ENCODE data around the gene ZSCAN22. TPM values are rescaled to one million over a fixed set of nuclear protein-coding genes. Genes with fewer than 3 reads are reported as not detected.

The ZSCAN22 gene
- total and polyA plus RNA-seq, 2 of the 13 experiments (the other 11 are each of a cell fraction or from before 2014, with no cell fraction given) = 2.5 to 3.5 TPM

DNA sequence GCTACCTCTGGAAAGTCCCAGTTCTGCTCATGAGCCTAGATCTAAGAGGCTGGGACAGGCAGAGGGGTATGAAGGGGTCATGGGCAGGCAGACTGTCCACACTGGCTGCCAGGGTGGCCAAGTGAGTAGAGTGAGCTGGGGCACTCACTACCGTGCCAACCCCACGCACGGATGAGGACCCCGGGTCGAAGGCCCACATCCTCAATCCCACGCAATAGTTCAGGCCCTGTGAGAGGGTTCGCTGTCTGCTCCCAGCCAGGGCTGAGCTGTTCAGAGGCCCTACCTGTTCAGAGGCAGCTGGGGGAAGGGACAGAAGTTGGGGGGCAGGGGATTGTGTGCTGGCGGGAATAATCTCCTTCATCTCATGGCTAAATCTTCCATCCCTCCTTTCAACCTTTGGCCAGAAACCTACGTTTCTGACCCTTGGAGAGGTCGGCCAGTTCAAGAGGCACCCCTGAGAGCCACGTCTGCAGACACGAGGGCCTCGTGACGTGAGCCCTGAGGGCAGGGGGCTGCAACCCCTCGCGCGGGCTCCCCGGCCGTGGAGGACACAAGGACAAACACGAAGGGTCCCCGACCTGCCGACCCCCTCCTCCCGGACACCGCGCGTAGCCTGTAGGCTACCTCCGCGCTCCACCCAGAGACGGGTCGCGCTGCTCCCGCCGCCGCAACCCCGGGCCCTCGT lies 59.2 kb downstream of the ZSCAN22 start (continued):
- TF ChIP-seq, protein P1, sequence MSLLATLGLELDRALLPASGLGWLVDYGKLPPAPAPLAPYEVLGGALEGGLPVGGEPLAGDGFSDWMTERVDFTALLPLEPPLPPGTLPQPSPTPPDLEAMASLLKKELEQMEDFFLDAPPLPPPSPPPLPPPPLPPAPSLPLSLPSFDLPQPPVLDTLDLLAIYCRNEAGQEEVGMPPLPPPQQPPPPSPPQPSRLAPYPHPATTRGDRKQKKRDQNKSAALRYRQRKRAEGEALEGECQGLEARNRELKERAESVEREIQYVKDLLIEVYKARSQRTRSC (CRISPR knock-in tag; IDR thresholded peaks at IDR 0.05; ENCODE audit: low read depth) = no peak
- TF ChIP-seq ZNF713 (CRISPR knock-in tag; IDR thresholded peaks at IDR 0.05) (no peak), ZZZ3 (CRISPR knock-in tag; IDR thresholded peaks at IDR 0.05; ENCODE audit: borderline replicate concordance) (peak; percentile 69), NPAS2 (CRISPR knock-in tag; IDR thresholded peaks at IDR 0.05; ENCODE audit: borderline replicate concordance) (no peak), MIER2 (CRISPR knock-in tag; IDR thresholded peaks at IDR 0.05) (no peak), HNF4G (IDR thresholded peaks at IDR 0.05; ENCODE audit: borderline replicate concordance, low read depth, low read length) (no peak), HNF4G (CRISPR knock-in tag; IDR thresholded peaks at IDR 0.05; ENCODE audit: borderline replicate concordance, low read depth) (no peak), KMT2B (CRISPR knock-in tag; IDR thresholded peaks at IDR 0.05) (no peak), NFIB (CRISPR knock-in tag; IDR thresholded peaks at IDR 0.05; ENCODE audit: borderline replicate concordance) (no peak), KDM1A (CRISPR knock-in tag; IDR thresholded peaks at IDR 0.05) (no peak), ZFAT (CRISPR knock-in tag; conservative IDR thresholded peaks at IDR 0.05) (no peak), ONECUT2 (CRISPR knock-in tag; IDR thresholded peaks at IDR 0.05) (no peak), ZFP36 (IDR thresholded peaks at IDR 0.05; ENCODE audit: borderline replicate concordance, low read depth, low read length, partially characterized antibody) (no peak), ZNF383 (CRISPR knock-in tag; IDR thresholded peaks at IDR 0.05; ENCODE audit: borderline replicate concordance) (0 out of 2 replicates have a peak, but pooled peaks have one; percentile 69), ZNF34 (CRISPR knock-in tag; IDR thresholded peaks at IDR 0.05; ENCODE audit: borderline replicate concordance) (peak; percentile 84; the same call in 1 of the 2 replicates), ZNF264 (CRISPR knock-in tag; IDR thresholded peaks at IDR 0.05) (no peak), ZIK1 (CRISPR knock-in tag; IDR thresholded peaks at IDR 0.05; ENCODE audit: borderline replicate concordance, low read depth) (no peak)
- TF ChIP-seq, protein P2, sequence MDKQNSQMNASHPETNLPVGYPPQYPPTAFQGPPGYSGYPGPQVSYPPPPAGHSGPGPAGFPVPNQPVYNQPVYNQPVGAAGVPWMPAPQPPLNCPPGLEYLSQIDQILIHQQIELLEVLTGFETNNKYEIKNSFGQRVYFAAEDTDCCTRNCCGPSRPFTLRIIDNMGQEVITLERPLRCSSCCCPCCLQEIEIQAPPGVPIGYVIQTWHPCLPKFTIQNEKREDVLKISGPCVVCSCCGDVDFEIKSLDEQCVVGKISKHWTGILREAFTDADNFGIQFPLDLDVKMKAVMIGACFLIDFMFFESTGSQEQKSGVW (CRISPR knock-in tag; IDR thresholded peaks at IDR 0.05; ENCODE audit: borderline replicate concordance) = no peak
- TF ChIP-seq, protein P3, sequence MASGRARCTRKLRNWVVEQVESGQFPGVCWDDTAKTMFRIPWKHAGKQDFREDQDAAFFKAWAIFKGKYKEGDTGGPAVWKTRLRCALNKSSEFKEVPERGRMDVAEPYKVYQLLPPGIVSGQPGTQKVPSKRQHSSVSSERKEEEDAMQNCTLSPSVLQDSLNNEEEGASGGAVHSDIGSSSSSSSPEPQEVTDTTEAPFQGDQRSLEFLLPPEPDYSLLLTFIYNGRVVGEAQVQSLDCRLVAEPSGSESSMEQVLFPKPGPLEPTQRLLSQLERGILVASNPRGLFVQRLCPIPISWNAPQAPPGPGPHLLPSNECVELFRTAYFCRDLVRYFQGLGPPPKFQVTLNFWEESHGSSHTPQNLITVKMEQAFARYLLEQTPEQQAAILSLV (CRISPR knock-in tag; IDR thresholded peaks at IDR 0.05; ENCODE audit: borderline replicate concordance) = no peak
- TF ChIP-seq, protein P4, sequence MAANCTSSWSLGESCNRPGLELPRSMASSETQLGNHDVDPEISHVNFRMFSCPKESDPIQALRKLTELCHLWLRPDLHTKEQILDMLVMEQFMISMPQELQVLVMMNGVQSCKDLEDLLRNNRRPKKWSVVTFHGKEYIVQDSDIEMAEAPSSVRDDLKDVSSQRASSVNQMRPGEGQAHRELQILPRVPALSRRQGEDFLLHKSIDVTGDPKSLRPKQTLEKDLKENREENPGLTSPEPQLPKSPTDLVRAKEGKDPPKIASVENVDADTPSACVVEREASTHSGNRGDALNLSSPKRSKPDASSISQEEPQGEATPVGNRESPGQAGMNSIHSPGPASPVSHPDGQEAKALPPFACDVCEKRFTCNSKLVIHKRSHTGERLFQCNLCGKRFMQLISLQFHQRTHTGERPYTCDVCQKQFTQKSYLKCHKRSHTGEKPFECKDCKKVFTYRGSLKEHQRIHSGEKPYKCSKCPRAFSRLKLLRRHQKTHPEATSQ (CRISPR knock-in tag; IDR thresholded peaks at IDR 0.05; ENCODE audit: borderline replicate concordance) = no peak
- TF ChIP-seq, protein P5, sequence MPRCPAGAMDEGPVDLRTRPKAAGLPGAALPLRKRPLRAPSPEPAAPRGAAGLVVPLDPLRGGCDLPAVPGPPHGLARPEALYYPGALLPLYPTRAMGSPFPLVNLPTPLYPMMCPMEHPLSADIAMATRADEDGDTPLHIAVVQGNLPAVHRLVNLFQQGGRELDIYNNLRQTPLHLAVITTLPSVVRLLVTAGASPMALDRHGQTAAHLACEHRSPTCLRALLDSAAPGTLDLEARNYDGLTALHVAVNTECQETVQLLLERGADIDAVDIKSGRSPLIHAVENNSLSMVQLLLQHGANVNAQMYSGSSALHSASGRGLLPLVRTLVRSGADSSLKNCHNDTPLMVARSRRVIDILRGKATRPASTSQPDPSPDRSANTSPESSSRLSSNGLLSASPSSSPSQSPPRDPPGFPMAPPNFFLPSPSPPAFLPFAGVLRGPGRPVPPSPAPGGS (CRISPR knock-in tag; IDR thresholded peaks at IDR 0.05) = 0 out of 2 replicates have a peak, but pooled peaks have one; percentile 16
- TF ChIP-seq, protein P6, sequence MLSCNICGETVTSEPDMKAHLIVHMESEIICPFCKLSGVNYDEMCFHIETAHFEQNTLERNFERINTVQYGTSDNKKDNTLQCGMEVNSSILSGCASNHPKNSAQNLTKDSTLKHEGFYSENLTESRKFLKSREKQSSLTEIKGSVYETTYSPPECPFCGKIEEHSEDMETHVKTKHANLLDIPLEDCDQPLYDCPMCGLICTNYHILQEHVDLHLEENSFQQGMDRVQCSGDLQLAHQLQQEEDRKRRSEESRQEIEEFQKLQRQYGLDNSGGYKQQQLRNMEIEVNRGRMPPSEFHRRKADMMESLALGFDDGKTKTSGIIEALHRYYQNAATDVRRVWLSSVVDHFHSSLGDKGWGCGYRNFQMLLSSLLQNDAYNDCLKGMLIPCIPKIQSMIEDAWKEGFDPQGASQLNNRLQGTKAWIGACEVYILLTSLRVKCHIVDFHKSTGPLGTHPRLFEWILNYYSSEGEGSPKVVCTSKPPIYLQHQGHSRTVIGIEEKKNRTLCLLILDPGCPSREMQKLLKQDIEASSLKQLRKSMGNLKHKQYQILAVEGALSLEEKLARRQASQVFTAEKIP (CRISPR knock-in tag; IDR thresholded peaks at IDR 0.05; ENCODE audit: borderline replicate concordance) = no peak
